Activated CD4-positive, alpha-beta T cell treated with anti-CD3 and anti-CD28 coated beads, Interleukin-2, amount 50 U/mL, for 24 hours (primary cell): Measurements from ENCODE around the gene WSB1.
A peak's percentile ranks its signal among the peaks of the same experiment; 100 is the strongest.
"Not testable (repeated sequence)": the region's sequence is repeated elsewhere in the genome, so short reads cannot be mapped to it uniquely, and the experiment has no call there.

Experiments used
- DNase-seq, 2 donors: peaks; one replicate each; pipeline ENCODE4 v3.0.0-alpha.2; 2020; ENCODE audit warnings: low read depth in 1 of 2, low spot score in 1 of 2

WSB1 gene

DNA sequence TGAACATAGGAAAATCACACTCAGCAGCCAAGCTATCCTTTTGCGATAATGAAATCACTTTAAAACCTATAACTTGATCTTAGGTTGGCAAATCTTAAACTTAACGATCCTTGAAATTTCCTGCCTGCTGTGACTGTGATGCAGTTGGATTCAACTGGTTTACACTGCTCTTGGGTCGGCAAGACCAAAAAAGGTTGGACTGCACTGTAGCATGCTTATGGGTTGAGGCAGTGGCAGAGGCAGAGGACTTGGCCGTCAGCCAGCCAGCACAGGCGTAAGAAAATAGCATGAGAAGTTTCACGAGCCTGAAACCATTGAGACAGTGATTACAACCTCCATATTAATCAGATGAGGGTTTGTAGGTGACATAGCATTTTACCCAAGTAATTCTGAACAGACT lies 21.4 kb downstream of the WSB1 start:
- no peak for DNase-seq

GRCh38 chr17:27315796-27316465 lies 22.0 kb downstream of the WSB1 start:
- DNase-seq: no peak

GRCh38 chr17:27318228-27318627 lies 24.3 kb downstream of the WSB1 start:
- no peak for DNase-seq

DNA sequence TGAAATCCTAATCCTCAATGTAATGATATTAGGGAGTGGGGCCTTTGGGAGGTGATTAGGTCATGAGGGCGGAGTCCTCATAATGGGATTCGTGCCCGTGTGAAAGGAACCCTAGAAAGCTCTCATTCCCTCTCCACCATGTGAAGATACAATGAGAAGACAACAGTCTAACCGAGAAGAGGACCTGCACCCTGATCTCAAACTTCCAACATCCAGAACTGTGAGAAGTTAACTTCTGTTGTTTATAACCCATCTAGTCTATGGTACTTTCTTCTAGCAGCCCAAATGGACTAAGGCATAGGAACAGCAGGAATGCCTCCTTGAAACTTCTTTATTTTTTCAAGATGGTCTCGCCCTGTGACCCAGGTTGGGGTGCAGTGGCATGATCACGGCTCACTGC lies 24.7 kb downstream of the WSB1 start:
- no peak for DNase-seq

GRCh38 chr17:27319541-27320221 lies 25.8 kb downstream of the WSB1 start:
- DNase-seq: no peak

GRCh38 chr17:27320222-27320560 lies 26.3 kb downstream of the WSB1 start:
- DNase-seq: no peak

GRCh38 chr17:27321372-27321771 lies 27.5 kb downstream of the WSB1 start:
- DNase-seq: no peak

GRCh38 chr17:27322026-27322425 lies 28.1 kb downstream of the WSB1 start:
- DNase-seq: no peak

DNA sequence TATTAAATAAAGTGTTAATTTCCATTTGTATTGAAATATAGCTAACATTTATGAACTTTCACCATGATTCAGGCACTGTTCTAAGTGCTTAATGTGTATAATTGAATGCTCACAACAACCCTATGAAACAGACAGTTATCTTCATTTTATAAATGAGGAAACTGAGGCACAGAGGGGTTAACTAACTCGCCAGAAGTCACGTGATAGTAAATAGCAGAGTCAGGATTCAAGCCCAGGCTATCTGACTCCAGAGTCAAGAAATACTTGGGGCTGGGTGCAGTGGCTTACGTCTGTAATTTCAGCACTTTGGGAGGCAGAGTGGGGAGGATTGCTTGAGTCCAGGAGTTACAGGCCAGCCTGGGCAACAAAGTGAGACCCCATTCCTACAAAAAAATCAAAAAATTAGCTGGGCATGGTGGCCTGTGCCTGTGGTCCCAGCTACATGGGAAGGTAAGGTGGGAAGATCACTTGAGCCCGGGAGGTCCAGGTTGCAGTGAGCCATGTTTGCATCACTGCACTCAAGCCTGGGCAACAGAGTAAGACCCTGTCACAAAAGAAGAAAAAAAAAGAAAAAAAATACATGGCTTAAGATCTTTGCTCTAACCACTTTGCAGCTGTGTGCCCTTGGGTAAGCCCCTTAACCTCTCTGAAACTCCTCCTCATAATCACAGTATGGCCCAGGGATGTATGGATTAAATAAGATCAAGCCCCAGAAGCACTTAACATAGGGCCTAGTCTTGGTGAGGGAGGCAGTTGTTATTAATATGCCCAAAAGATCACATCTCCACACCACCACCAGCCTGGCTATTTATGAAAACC lies 29.0 kb downstream of the WSB1 start:
- DNase-seq: no peak

DNA sequence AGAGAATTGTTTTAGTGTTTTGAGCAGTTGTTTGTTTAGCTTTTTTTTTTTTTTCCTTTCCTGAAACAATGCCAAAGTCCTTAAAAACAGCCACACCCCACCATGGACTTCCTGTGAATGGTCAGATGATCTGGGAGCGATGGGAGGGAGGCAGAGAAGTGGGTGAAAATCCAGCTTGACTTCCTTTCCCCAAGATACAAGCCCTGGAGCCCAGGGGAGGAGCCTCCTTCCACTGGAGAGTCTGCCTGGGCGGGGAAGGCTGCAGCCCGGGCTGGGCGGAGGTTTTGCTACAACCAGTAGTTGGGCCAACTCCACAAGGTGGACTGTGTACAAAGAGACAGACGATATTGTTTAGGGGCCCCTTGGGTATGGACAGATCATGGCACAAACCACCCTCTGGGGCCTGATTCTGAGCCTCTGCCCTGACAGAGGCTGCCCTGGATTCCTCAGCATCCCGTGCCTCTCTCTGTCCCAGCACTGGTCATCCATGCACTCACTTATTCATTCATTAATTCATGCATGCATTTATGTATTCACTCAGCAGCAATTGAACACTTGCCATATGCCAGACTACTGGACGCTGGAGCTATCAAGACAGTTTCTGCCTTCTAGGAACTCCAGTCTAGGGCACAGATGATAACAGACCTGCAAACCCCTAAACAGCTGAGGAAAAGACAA lies 29.8 kb downstream of the WSB1 start:
- no peak for DNase-seq

- no peak for DNase-seq
Observed at GRCh38 chr17:27324771-27325339, 30.9 kb downstream of the WSB1 start.

- no peak for DNase-seq
Observed at GRCh38 chr17:27326051-27326450, 32.1 kb downstream of the WSB1 start.

GRCh38 chr17:27326585-27326984 lies 32.7 kb downstream of the WSB1 start:
- no peak for DNase-seq

- DNase-seq: no peak
Observed at GRCh38 chr17:27327397-27327796, 33.5 kb downstream of the WSB1 start.

DNA sequence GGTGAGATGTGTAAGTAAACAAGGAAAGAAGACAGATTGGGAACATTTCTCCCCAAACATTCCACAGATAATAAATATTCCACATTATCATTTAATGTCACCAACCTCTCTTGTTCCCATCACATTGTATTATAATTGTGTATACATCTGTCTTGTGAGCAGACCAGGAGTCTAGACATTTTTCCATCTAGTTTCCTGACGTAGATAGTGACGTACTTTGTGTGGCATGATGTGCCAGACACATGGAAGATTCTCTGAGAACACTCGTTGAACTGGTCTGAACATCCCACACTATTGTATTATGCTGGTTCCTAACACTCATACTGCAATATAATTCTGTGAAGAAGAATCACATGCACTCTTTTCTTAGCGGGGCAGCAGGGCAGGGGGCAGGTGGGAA lies 34.0 kb downstream of the WSB1 start:
- DNase-seq: no peak

GRCh38 chr17:27328686-27329085 lies 34.8 kb downstream of the WSB1 start:
- DNase-seq: not testable (repeated sequence)

GRCh38 chr17:27329146-27329805 lies 35.4 kb downstream of the WSB1 start:
- no peak for DNase-seq

- no peak for DNase-seq
Observed at GRCh38 chr17:27332047-27332393, 38.1 kb downstream of the WSB1 start.

DNA sequence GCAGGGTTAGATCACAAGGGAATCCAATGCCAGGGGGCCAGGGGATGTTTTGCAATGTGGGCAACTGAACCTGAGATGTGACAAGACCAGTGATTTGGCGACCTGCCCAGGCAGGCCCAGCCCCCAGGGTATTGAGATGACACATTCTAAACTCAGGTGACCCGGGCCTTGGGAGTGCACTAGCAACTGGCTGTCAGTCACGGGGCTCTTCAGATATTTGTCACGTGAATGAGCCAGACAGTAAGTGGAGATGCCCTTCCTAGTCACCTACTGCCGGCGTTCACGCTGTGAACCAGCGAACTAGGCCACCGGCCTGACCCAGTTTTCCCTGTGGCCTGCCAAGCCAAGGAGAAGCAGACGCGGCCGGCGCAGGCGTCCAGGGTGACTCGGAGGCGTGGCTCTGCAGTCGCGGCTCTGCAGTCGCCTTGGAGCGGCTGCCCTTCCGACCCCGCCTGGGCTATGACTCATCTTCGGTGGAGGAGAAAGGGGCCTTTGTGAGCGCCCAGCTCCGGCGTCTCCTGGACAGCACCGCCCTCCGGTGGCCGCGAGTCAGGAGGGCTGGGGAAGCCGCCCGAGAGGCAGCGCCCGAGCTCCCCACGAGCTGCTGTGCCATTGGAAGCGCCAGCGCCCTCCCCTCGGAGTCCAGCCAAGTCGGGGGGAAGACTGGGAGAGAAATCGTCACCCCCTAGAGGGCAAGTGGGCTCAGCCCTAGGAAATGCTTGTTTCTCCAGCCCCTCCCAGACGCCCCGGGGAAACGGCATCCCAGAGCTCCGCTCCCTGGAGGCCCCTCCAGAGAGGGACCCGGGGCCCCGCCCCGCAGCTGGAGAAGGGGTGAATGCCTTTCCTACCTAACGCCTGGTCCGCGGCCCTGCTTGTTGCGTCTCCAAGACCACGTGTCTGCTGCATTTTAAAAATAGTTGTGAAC lies 38.8 kb downstream of the WSB1 start:
- peak; percentile 70 to 79 for DNase-seq
